IMR-90 (cell line): Measurements from ENCODE around the gene ZNF469. TPM values are rescaled to one million over a fixed set of nuclear protein-coding genes. Genes with fewer than 3 reads are reported as not detected.

Experiments
- ATAC-seq: fragments of 200-7000 bp; cut with Tn5 transposase; 2 replicates; pipeline ENCODE4 v1.9.1; 2020; ENCODE audit warnings: low read depth, mild to moderate bottlenecking, moderate library complexity
- BruUV-seq: library from RNA; stranded (reverse); fragments of 400-500 nt; replicated peaks from 2 replicates; lab custom pipeline; 2021; lab: Mats Ljungman, UMichigan
- CTCF ChIA-PET: fragments of 300-600 bp; formaldehyde crosslinking; extraction: SDS; loops from one replicate; lab custom pipeline; 2021; ENCODE audit warnings: antibody characterized with exemption; lab: Yijun Ruan, JAX
- POLR2A ChIA-PET: fragments of 300-600 bp; sonication (Branson Sonifier 250); formaldehyde crosslinking; loops from one replicate; lab custom pipeline; 2022; ENCODE audit warnings: antibody characterized with exemption; ENCODE audit not compliant: unreplicated experiment; lab: Charles Lee
- DNase-seq: peaks from one replicate; pipeline ENCODE4 v3.0.0; 2013
- H2AFZ ChIP-seq: replicated peaks from 2 replicates; pipeline ENCODE3; 2013; ENCODE audit warnings: low read length, mild to moderate bottlenecking; ENCODE audit not compliant: poor library complexity
- H2AK5ac ChIP-seq: 2 replicates; pipeline ENCODE4 v1.6.1; 2013; ENCODE audit warnings: low read depth, low read length, inconsistent platforms
- H2AK9ac ChIP-seq: replicated peaks from 2 replicates; pipeline ENCODE3; 2013; ENCODE audit warnings: mild to moderate bottlenecking, low read depth, low read length, moderate library complexity; ENCODE audit not compliant: poor library complexity
- H2BK120ac ChIP-seq: 2 replicates; pipeline ENCODE4 v1.6.1; 2013; ENCODE audit warnings: low read depth, low read length, inconsistent platforms
- H2BK15ac ChIP-seq: 3 replicates; pipeline ENCODE4 v1.6.1; 2013; ENCODE audit warnings: low read depth, low read length, inconsistent platforms
- H2BK20ac ChIP-seq: 2 replicates; pipeline ENCODE4 v1.6.1; 2013; ENCODE audit warnings: low read depth, mild to moderate bottlenecking, inconsistent platforms, low read length, moderate library complexity
- H2BK5ac ChIP-seq: 2 replicates; pipeline ENCODE4 v1.6.1; 2013; ENCODE audit warnings: mild to moderate bottlenecking, low read depth, low read length, inconsistent platforms; ENCODE audit not compliant: poor library complexity, severe bottlenecking
- H3K14ac ChIP-seq: replicated peaks from 2 replicates; pipeline ENCODE4 v1.6.1; 2013; ENCODE audit warnings: low read depth, low read length, inconsistent platforms
- H3K18ac ChIP-seq: 2 replicates; pipeline ENCODE4 v1.6.1; 2013; ENCODE audit warnings: low read depth, low read length, control low read depth
- H3K23ac ChIP-seq: 2 replicates; pipeline ENCODE4 v1.6.1; 2013; ENCODE audit warnings: low read depth, low read length, inconsistent platforms
- H3K27ac ChIP-seq: 2 replicates; pipeline ENCODE4 v1.5.1; 2013; ENCODE audit warnings: mild to moderate bottlenecking, control low read depth, low read length; ENCODE audit not compliant: insufficient read depth
- H3K27me3 ChIP-seq: 2 replicates; pipeline ENCODE4 v1.6.1; 2013; ENCODE audit warnings: low read length; ENCODE audit not compliant: control insufficient read depth, insufficient read depth
- H3K36me3 ChIP-seq: 2 replicates; pipeline ENCODE4 v1.6.1; 2013; ENCODE audit warnings: low read length, mixed read lengths; ENCODE audit not compliant: control insufficient read depth, insufficient read depth
- H3K4ac ChIP-seq: 2 replicates; pipeline ENCODE4 v1.6.1; 2013; ENCODE audit warnings: low read depth, low read length, inconsistent platforms
- H3K4me1 ChIP-seq: 2 replicates; pipeline ENCODE4 v1.6.1; 2013; ENCODE audit warnings: low read length, mixed read lengths; ENCODE audit not compliant: control insufficient read depth, insufficient read depth
- H3K4me2 ChIP-seq: 2 replicates; pipeline ENCODE4 v1.6.1; 2013; ENCODE audit warnings: low read depth, mild to moderate bottlenecking, control low read depth, low read length, moderate library complexity
- H3K4me3 ChIP-seq: 2 replicates; pipeline ENCODE4 v1.5.1; 2013; ENCODE audit warnings: low read depth, mild to moderate bottlenecking, control low read depth, low read length, moderate library complexity; ENCODE audit not compliant: insufficient read depth
- H3K56ac ChIP-seq: 2 replicates; pipeline ENCODE4 v1.6.1; 2013; ENCODE audit warnings: low read length, inconsistent platforms; ENCODE audit not compliant: insufficient read depth; ENCODE audit errors: extremely low read depth
- H3K79me1 ChIP-seq, 2 experiments: 2 replicates each; pipeline ENCODE4 v1.6.1; 2013; ENCODE audit warnings: low read length in 2 of 2, inconsistent platforms in 1 of 2, low read depth in 1 of 2
- H3K9ac ChIP-seq: 2 replicates; pipeline ENCODE4 v1.6.1; 2013; ENCODE audit warnings: low read depth, low read length, control low read depth
- H3K9me1 ChIP-seq: 2 replicates; pipeline ENCODE4 v1.6.1; 2013; ENCODE audit warnings: low read length, inconsistent platforms; ENCODE audit not compliant: insufficient read depth
- H3K9me3 ChIP-seq: 2 replicates; pipeline ENCODE4 v1.6.1; 2013; ENCODE audit warnings: low read length; ENCODE audit not compliant: control insufficient read depth, insufficient read depth
- H4K20me1 ChIP-seq: 2 replicates; pipeline ENCODE4 v1.6.1; 2013; ENCODE audit warnings: low read length, inconsistent platforms; ENCODE audit not compliant: insufficient read depth
- H4K5ac ChIP-seq: 2 replicates; pipeline ENCODE4 v1.6.1; 2013; ENCODE audit warnings: mild to moderate bottlenecking, low read depth, low read length, control low read depth
- H4K8ac ChIP-seq, 2 experiments: 2 replicates each; pipeline ENCODE4 v1.6.1; 2013; ENCODE audit warnings: low read depth in 2 of 2, low read length in 2 of 2, control low read depth in 1 of 2, inconsistent platforms in 1 of 2
- H4K91ac ChIP-seq: 2 replicates; pipeline ENCODE4 v1.6.1; 2013; ENCODE audit warnings: low read depth, low read length, inconsistent platforms; ENCODE audit not compliant: insufficient read depth
- BHLHE40 ChIP-seq: fragments of 150-350 bp; IDR thresholded peaks from 2 replicates; pipeline ENCODE4 v1.6.1; 2016; ENCODE audit warnings: mild to moderate bottlenecking, low read depth, low read length
- CEBPB ChIP-seq: IDR thresholded peaks from 2 replicates; pipeline ENCODE4 v1.6.1; 2012; ENCODE audit warnings: low read depth, low read length, improper control_type of control experiment
- CHD1 ChIP-seq: IDR thresholded peaks from 2 replicates; pipeline ENCODE4 v1.6.1; 2012; ENCODE audit warnings: low read depth, low read length, improper control_type of control experiment
- CTCF ChIP-seq: conservative IDR thresholded peaks from 2 replicates; pipeline ENCODE4 v1.5.1; 2012; ENCODE audit warnings: mild to moderate bottlenecking, low read depth, low read length, improper control_type of control experiment
- ELK1 ChIP-seq: fragments of 150-350 bp; IDR thresholded peaks from 2 replicates; pipeline ENCODE4 v1.6.1; 2016; ENCODE audit warnings: low read depth, mild to moderate bottlenecking, low read length, moderate library complexity, borderline replicate concordance
- FOS ChIP-seq: fragments of 150-350 bp; IDR thresholded peaks from 2 replicates; pipeline ENCODE4 v1.6.1; 2016; ENCODE audit warnings: low read depth, low read length
- MAFK ChIP-seq: IDR thresholded peaks from 2 replicates; pipeline ENCODE4 v1.6.1; 2012; ENCODE audit warnings: low read depth, low read length, improper control_type of control experiment
- MAZ ChIP-seq: IDR thresholded peaks from 2 replicates; pipeline ENCODE4 v1.6.1; 2012; ENCODE audit warnings: low read depth, mild to moderate bottlenecking, low read length, improper control_type of control experiment, moderate library complexity, borderline replicate concordance
- MXI1 ChIP-seq: IDR thresholded peaks from 2 replicates; pipeline ENCODE4 v1.6.1; 2012; ENCODE audit warnings: low read depth, mild to moderate bottlenecking, low read length, moderate library complexity, borderline replicate concordance
- NFE2L2 ChIP-seq: fragments of 150-350 bp; IDR thresholded peaks from 2 replicates; pipeline ENCODE4 v1.6.1; 2016; ENCODE audit warnings: low read depth, mild to moderate bottlenecking, low read length
- POLR2A ChIP-seq: IDR thresholded peaks from 2 replicates; pipeline ENCODE4 v1.6.1; 2012; ENCODE audit warnings: mild to moderate bottlenecking, low read depth, low read length
- RAD21 ChIP-seq: IDR thresholded peaks from 2 replicates; pipeline ENCODE4 v1.6.1; 2012; ENCODE audit warnings: low read length, improper control_type of control experiment
- RCOR1 ChIP-seq: IDR thresholded peaks from 2 replicates; pipeline ENCODE4 v1.6.1; 2012; ENCODE audit warnings: mild to moderate bottlenecking, low read length, improper control_type of control experiment; ENCODE audit not compliant: insufficient replicate concordance
- RFX5 ChIP-seq: IDR thresholded peaks from 2 replicates; pipeline ENCODE4 v1.8.0; 2012; ENCODE audit warnings: low read depth, mild to moderate bottlenecking, low read length, moderate library complexity
- SMC3 ChIP-seq: fragments of 150-350 bp; IDR thresholded peaks from 2 replicates; pipeline ENCODE4 v1.6.1; 2016; ENCODE audit warnings: low read depth, mild to moderate bottlenecking, antibody characterized with exemption, low read length, moderate library complexity
- USF2 ChIP-seq: fragments of 150-350 bp; IDR thresholded peaks from 2 replicates; pipeline ENCODE4 v1.6.1; 2017; ENCODE audit warnings: mild to moderate bottlenecking, antibody characterized with exemption, low read length, low read depth
- WGBS, 2 experiments: methylation state at CpG; one replicate each; pipeline versions ENCODE4 v1.1.5 to v1.1.7; 2013; ENCODE audit warnings: missing lambda C conversion rate in 2 of 2; ENCODE audit not compliant: insufficient read length in 1 of 2; ENCODE audit errors: extremely low coverage in 2 of 2; 5-methylcytosine and 5-hydroxymethylcytosine counted together
- dilution Hi-C: fragments of 300-500 bp; cut with HindIII; formaldehyde crosslinking; loops from one replicate; pipeline ENCODE4 v1.14.3; 2018; ENCODE audit warnings: low sequenced_read_pairs; ENCODE audit not compliant: unreplicated experiment
- in situ Hi-C: fragments of 300-500 bp; cut with MboI; formaldehyde crosslinking; loops from 3 replicates; pipeline ENCODE4 v1.14.3; 2019; ENCODE audit warnings: low sequenced_read_pairs, inconsistent platforms, mixed read lengths
- intact Hi-C: fragments of 100-400 bp; cut with micrococcal nuclease; formaldehyde crosslinking; loops from 2 replicates; pipeline ENCODE4 v1.10.0; 2022
- polyA plus RNA-seq, 3 experiments: library from polyadenylated mRNA; depleted of rRNA; stranded (reverse); fragments of >200 nt; gene quantifications; 2 replicates each; pipeline ENCODE4 v1.2.3, GENCODE V29; 2012; ENCODE audit warnings: low replicate concordance in 1 of 3
- total RNA-seq: library from RNA; depleted of rRNA; stranded (reverse); fragments of >200 nt; gene quantifications from 2 replicates; pipeline ENCODE4 v1.2.3, GENCODE V29; 2012

The ZNF469 gene
- total and polyA plus RNA-seq, 2 of the 4 experiments (the other 2 are of a cell fraction): 1.1 to 13.3 TPM

- no peak overlapping the region for H2BK15ac ChIP-seq
- no peak overlapping the region for H3K18ac ChIP-seq
- no peak overlapping the region for H4K5ac ChIP-seq
- in situ Hi-C loops: no loop called here
- dilution Hi-C loops: no loop called here
- no peak overlapping the region for H2AFZ ChIP-seq
- H3K9me3 ChIP-seq: 0 out of 2 replicates have a peak, but pooled peaks cover 3% of the 10 kb centered on the region
- H4K8ac ChIP-seq: no peak overlapping the region
- H3K79me1 ChIP-seq: no peaks in the 10 kb centered on the region
- WGBS, 2 experiments: 91% methylated on average over 14 of the region's 15 CpGs; no CpG with 5 or more reads in 1 of the 2 experiments
- H3K36me3 ChIP-seq: no peaks in the 10 kb centered on the region
- H3K4me3 ChIP-seq: no peak overlapping the region
- H3K27ac ChIP-seq: no peak overlapping the region
- no peaks in the 10 kb centered on the region for H4K20me1 ChIP-seq
- no peak overlapping the region for H2AK9ac ChIP-seq
- H3K23ac ChIP-seq: no peak overlapping the region
- no peaks in the 10 kb centered on the region for H3K4me1 ChIP-seq
- intact Hi-C loops: no loop called here
- no peak overlapping the region for H2AK5ac ChIP-seq
- H3K27me3 ChIP-seq: no peaks in the 10 kb centered on the region; the same call in 1 of the 2 replicates
- no peak overlapping the region for H3K56ac ChIP-seq
- no peak overlapping the region for H4K91ac ChIP-seq
- ChIA-PET CTCF (no interaction called here), POLR2A (no interaction called here)
- H2BK5ac ChIP-seq: no peak overlapping the region
- no peak overlapping the region for H3K14ac ChIP-seq
- H3K9me1 ChIP-seq: peaks cover 3% of the 10 kb centered on the region; the same call in 1 of the 2 replicates
- H3K4me2 ChIP-seq: no peak overlapping the region
- no peak overlapping the region for H2BK20ac ChIP-seq
- ATAC-seq (no peak), DNase-seq (no peak)
- no peak overlapping the region for H3K4ac ChIP-seq
- BruUV-seq: no TSS peak
- no peak overlapping the region for H2BK120ac ChIP-seq
- H3K9ac ChIP-seq: no peak overlapping the region
- TF ChIP-seq FOS: no peak
- TF ChIP-seq MAZ: no peak
- TF ChIP-seq RAD21: no peak
- TF ChIP-seq ELK1: no peak
- no peak for TF ChIP-seq CHD1
- no peak for TF ChIP-seq CEBPB
- TF ChIP-seq NFE2L2: no peak
- TF ChIP-seq RFX5: no peak
- no peak for TF ChIP-seq CTCF
- no peak for TF ChIP-seq MXI1
- no peak for TF ChIP-seq USF2
- TF ChIP-seq MAFK: no peak
- no peak for TF ChIP-seq SMC3
- no peak for TF ChIP-seq POLR2A
- TF ChIP-seq BHLHE40: no peak
- no peak for TF ChIP-seq RCOR1
Observed at GRCh38 chr16:88370365-88370764, 12.4 kb upstream of the ZNF469 start.
